Right renal cortex interstitium (tissue), 3 donors: ENCODE measurements around the gene UBR3. TPM values are rescaled to one million over a fixed set of nuclear protein-coding genes. Genes with fewer than 3 reads are reported as not detected.
"Not testable (repeated sequence)": the region's sequence is repeated elsewhere in the genome, so short reads cannot be mapped to it uniquely, and the experiment has no call there.

Source experiments
- DNase-seq, 3 donors: peaks; one replicate each; pipeline ENCODE4 v3.0.0-alpha.2; 2013; ENCODE audit warnings: low read depth in 3 of 3, low spot score in 2 of 3
- polyA plus RNA-seq, 3 donors: library from polyadenylated mRNA; unstranded; fragments of 120-200 nt; gene quantifications; one replicate each; pipeline ENCODE4 v1.2.1, GENCODE V29; 2013; ENCODE audit not compliant: insufficient read length in 3 of 3

The UBR3 gene
- polyA plus RNA-seq, 3 donors: 37.3 to 40.5 (median 39.5) TPM

DNA sequence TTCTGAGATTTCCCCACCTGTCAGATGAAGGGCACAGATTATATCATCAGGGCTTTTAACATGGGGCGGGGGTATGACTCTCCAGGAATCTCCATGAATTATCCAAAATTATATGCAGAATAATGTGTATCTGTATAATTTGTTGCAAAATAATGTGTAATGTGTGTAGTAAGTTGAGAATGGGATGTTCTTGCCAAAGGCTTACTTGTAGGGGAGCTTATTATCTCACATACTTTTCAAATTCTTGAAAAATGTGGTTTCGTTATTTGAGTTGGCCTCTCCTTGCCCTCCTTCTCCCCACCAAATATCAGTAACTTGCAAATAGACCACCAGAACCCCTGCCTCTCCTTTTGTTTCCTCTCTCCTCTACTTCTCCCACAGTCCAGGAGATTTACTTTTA is 35.6 kb downstream of the UBR3 start:
- no peak for DNase-seq

GRCh38 chr2:169865492-169865891 is 38.2 kb downstream of the UBR3 start:
- DNase-seq: no peak

DNA sequence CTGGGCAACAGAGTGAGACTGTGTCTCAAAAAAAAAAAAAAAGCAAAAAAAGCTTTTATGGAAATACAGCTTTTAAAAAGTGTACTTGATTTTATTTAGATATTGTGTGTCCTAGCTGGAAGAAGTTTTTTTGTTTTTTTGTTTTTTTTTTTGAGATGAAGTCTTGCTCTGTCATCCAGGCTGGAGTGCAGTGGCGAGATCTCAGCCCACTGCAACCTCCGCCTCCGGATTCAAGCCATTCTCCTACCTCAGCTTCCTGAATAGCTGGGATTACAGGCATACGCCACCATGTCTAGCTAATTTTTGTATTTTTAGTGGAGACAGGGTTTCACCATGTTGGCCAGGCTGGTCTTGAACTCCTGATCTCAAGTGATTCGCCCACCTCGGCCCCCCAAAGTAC is 39.0 kb downstream of the UBR3 start:
- DNase-seq: not testable (repeated sequence)

GRCh38 chr2:169867579-169867978 is 40.3 kb downstream of the UBR3 start:
- no peak for DNase-seq

DNA sequence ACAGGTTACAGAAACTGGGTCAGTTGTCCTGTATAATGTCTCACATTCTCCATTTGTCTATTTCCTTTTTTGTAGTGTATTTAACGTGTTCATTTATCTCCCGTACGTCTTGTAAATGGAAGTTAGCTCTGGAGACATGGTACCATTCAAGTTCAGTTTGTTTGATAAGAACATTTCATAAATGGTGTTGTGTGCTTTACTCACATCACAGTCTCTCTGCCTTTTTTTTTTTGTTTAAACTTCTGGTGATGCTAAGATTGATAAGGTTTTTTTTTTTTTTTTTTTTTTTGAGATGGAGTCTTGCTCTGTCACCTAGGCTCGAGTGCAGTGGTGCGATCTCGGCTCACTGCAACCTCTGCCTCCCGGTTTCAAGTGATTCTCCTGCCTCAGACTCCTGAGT is 41.7 kb downstream of the UBR3 start:
- no peak for DNase-seq

GRCh38 chr2:169871369-169871768 is 44.1 kb downstream of the UBR3 start:
- DNase-seq: not testable (repeated sequence)

GRCh38 chr2:169871994-169872393 is 44.7 kb downstream of the UBR3 start:
- DNase-seq: no peak

GRCh38 chr2:169877398-169877797 is 50.1 kb downstream of the UBR3 start:
- DNase-seq: no peak

DNA sequence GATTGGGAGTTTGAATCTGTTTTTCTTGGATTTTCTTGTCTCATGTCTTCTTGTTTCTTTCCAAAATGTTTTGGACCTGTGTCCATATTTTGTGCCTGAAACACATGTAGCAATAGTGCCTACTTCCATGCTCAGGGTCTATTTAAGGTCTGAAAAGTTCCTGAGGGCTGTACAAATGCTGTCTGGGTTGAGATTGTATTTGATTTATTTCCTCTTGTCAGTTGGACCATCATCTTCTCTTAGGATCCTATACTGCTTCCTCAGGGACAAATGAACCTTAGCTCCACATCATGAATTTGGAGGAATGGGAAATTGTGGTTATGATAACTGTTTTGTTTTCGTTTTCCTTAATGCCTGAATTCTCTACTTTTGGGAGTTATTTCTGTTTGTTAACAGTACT is 59.9 kb downstream of the UBR3 start:
- no peak for DNase-seq

- no peak for DNase-seq
These were observed 64.5 kb downstream of the UBR3 start for GRCh38 chr2:169891593-169892298.

DNA sequence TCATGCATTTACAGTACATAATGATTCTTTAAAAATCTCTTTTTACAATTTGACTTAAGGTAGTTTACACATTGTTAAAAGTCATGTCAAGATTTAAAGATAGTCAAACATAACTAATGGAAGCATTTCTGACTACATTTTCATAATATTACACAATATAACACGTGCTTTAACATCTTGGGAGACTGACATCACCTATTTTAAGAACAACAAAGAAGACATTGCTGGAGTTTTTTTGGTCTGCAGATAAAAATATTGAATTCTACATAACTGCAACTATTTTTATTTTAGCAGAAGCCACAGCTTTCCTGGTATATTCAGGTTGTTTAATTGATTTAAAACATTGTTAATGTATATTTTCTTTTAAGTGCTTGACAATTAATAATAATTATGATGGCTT is 65.7 kb downstream of the UBR3 start:
- DNase-seq: no peak

- no peak for DNase-seq
These were observed 68.2 kb downstream of the UBR3 start for GRCh38 chr2:169895294-169895985.

GRCh38 chr2:169897834-169898233 is 70.6 kb downstream of the UBR3 start:
- DNase-seq: no peak

DNA sequence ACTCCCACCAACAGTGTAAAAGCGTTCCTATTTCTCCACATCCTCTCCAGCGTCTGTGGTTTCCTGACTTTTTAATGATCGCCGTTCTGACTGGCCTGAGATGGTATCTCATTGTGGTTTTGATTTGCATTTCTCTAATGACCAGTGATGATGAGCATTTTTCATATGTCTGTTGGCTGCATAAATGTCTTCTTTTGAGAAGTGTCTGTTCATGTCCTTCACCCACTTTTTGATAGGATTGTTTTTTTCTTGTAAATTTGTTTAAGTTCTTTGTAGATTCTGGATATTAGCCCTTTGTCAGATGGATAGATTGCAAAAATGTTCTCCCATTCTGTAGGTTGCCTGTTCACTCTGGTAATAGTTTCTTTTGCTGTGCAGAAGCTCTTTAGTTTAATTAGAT is 72.8 kb downstream of the UBR3 start:
- not testable (repeated sequence) for DNase-seq

GRCh38 chr2:169900686-169901085 is 73.4 kb downstream of the UBR3 start:
- no peak for DNase-seq

GRCh38 chr2:169906731-169907130 is 79.5 kb downstream of the UBR3 start:
- no peak for DNase-seq

GRCh38 chr2:169909376-169909775 is 82.1 kb downstream of the UBR3 start:
- no peak for DNase-seq

DNA sequence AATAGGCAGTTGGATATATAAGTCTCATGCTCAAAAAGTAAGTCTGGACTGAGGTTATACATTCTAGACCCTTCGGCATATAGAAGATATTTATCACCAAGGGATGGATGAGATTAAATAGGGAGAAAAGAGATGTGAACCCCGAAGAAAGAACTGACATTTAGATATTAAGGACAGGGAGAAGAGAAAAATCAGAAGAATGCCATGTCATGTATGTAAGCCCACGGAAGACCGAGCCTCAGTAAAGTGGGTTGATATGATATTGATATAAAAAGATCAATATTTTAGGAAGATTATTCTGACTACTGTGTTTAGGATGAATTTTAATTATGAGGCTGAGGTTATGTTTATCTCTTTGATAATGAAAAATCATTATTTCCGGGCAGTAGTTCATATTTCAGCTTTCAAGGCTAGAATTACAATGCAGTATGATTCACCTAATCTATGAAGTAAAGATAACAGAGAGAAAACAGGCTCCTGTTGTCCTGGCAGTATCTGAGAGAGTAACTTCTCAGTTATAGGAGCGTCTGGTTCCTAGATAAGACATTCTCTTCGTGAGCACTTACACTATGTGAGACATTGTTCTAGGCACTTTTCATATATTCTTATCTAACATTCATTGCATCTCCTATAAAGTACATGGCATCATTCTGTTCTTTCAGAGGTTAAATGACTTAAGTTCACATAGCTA is 83.0 kb downstream of the UBR3 start:
- DNase-seq: no peak

DNA sequence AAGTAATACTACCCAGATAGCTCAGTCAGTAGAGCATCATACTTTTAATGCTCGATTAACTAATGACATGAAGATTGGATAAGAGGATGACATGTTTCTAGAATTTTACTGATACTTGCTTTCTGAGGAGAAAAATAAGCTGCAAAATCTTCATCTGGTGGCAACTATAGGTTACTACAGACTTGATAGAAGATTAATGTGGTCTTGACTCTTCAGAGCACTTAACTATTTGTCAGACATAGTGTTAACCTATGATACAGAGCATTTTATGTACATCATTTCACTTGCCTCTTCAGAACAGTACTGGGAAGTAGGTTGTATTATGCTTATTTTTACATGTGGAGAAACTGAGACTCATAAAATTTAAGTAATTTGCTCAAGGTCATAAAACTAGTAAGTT is 83.9 kb downstream of the UBR3 start:
- DNase-seq: no peak

- no peak for DNase-seq
These were observed 89.4 kb downstream of the UBR3 start for GRCh38 chr2:169916623-169917022.

GRCh38 chr2:169923977-169924376 is 96.7 kb downstream of the UBR3 start:
- DNase-seq: no peak

DNA sequence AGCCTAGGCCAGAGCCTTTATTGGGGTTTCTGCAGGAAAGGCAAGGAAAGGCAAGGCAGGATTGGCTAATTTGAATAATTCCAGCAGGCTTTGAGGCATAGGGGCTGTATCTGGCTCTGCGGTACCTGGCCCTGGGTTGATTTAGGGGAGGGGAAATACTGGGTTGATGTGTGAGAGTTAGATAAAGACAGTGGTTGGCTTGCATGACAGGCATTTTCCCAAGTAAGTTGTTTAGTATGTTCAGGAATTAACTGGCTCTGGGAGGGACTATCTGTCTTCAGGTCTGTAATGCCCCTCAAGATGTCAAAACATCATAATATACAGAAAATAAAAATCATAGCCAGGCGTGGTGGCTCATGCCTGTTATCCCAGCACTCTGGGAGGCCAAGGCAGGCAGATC is 98.7 kb downstream of the UBR3 start:
- DNase-seq: no peak
